NCI-H2196 (cell line): ENCODE data around the gene CCDC70.

ENCODE experiments used
- DNase-seq: peaks from one replicate; lab custom pipeline; 2025; ENCODE audit not compliant: unreplicated experiment; lab: John Stamatoyannopoulos, UW

CCDC70 gene

GRCh38 chr13:51828730-51829567, 32.8 kb upstream of the CCDC70 start:
- no peak for DNase-seq

- DNase-seq, result no peak
These were observed 32.2 kb upstream of the CCDC70 start for GRCh38 chr13:51829568-51829899.

- no peak for DNase-seq
These were observed 30.2 kb upstream of the CCDC70 start for GRCh38 chr13:51831519-51831918.

DNA sequence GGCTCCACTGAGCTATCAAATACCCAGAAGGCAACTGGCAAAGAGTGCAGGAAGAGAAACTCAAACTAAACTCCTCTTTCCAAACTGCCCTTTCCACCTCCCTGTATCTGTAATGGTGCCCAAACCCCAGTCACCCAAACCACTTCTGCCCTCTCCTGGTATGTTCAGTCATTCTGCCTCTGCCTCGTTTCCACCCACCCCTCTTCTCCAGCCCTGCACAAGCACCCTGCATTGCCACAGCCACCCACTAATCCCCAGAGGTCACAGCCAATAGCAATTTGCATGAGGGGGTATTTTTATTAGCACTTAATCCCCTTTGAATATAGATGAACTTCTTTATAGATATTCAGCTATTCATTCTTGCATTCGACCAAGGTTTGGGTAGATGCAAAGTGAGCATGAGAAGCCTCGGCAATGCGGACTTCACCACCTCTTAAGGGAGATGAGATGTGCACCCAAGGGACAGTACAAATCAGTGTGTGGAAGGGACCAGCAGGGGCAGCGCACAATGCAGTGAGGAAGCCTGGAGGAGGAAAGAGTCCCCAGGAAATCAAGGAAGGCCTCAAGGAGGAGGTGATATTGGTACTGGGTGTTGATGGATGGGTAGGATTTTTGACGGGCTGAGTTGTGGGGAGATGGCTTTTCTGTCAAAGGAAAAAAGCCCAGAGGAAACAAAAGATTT, 29.2 kb upstream of the CCDC70 start:
- DNase-seq, result no peak

GRCh38 chr13:51833980-51834379, 27.8 kb upstream of the CCDC70 start:
- DNase-seq, result no peak

- no peak for DNase-seq
These were observed 27.1 kb upstream of the CCDC70 start for GRCh38 chr13:51834581-51835171.

DNA sequence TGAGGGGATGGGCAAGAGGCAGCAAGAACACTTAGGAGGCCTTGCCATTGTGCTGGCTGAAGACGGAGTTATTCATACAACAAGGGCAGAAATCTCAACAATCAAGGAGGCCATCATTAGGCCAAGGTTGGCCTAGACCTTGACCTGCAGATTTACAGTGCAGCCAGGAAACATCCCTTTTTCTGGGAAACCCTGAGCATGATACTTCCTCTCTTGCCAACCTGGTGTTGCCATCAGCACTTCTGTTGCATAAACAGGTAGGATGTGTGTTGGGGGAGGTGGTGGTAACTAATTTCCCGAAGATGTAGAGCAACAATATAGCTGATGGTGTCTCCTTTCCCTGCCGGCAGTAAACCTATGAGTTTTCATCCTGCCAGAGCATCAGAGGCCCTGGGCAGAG, 24.8 kb upstream of the CCDC70 start:
- no peak for DNase-seq

- DNase-seq, result no peak
These were observed 23.4 kb upstream of the CCDC70 start for GRCh38 chr13:51838240-51838846.

- DNase-seq, result no peak
These were observed 21.8 kb upstream of the CCDC70 start for GRCh38 chr13:51839711-51840540.

GRCh38 chr13:51840917-51841316, 20.9 kb upstream of the CCDC70 start:
- no peak for DNase-seq

DNA sequence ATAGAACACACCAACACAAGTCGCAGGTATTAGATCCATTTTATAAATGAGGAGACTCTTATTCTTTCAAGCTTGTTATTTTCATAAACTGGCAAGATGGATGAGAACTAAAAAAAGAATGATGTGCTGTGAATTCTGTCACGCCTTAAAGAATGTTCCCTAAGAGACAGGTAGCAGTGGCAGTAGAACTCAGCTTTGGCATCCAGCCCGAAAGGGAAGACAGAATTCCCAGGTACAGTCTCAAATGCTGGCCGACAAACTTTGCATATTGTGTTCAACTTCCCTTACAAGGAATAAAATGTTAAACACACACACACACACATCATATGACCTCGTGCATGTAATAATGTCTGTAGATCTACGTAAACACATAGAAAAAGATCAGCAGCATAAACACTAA, 20.0 kb upstream of the CCDC70 start:
- no peak for DNase-seq

GRCh38 chr13:51843529-51843928, 18.2 kb upstream of the CCDC70 start:
- DNase-seq, result no peak

GRCh38 chr13:51844862-51845573, 16.8 kb upstream of the CCDC70 start, which contains the start of gene TMEM272:
TMEM272 (minus strand) TSS chr13:51845177; CDS start chr13:51838530, 6,647 bp downstream.
- no peak for DNase-seq

GRCh38 chr13:51845574-51846318, 16.0 kb upstream of the CCDC70 start:
- no peak for DNase-seq

DNA sequence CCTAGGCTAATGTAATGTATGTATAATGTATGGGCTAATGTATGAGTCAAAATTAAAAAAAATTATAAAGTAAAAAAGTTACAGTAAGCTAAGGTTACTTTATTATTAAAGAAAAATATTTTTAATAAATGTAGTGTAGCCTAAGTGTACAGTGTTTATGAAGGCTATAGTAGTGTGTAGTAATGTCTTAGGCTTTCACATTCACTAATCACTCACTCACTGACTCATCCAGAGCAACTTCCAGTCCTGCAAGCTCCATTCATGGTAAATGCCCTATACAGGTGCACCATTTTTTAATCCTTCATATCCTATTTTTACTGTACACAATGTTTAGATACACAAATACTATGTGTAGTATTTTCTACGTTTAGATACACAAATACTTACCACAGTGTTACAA, 15.0 kb upstream of the CCDC70 start:
- no peak for DNase-seq

GRCh38 chr13:51848674-51849073, 13.1 kb upstream of the CCDC70 start:
- no peak for DNase-seq

DNA sequence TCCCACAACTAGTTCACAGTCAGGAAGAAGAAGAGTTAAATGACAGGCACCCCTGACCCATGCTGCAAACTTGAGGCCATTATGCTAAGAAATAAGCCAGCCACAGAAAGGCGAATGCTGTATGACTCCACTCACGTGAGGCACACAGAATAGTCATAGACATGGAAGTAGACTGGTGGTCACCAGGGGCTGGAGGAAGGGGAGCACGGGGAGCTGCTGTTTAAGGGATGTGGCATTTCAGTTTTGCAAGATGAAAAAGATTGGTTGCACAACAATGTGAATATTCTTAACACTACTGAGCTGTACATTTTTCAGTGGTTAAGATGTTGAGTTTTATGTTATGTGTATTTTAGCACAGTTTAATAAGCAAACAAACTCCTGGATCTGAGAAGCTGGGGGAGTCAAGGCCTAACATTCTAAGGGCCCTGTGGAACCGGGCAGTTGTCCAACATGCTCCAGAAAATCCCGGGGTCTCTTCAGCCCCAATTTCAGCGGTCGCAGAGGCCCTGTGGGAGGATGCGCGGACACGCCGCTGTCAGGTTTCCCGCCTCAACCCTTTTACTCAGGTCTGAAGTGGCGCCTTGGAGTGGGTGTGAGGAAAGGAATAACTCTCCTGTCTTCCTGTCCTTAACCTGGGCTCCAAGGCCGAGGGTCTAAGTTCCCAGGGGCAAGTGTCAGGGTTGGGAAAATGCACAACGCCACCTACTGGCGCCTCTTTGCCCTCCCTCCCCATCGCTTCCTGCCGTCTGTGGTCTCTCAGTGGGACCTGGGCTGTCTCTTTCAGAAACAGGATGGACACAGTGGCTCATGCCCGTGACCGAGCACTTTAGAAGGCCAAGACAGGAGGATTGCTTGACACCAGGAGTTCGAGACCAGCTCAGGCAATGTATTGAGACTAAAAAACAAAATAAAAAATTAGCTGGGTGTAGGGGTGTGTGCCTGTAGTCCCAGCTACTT, 12.3 kb upstream of the CCDC70 start:
- no peak for DNase-seq

DNA sequence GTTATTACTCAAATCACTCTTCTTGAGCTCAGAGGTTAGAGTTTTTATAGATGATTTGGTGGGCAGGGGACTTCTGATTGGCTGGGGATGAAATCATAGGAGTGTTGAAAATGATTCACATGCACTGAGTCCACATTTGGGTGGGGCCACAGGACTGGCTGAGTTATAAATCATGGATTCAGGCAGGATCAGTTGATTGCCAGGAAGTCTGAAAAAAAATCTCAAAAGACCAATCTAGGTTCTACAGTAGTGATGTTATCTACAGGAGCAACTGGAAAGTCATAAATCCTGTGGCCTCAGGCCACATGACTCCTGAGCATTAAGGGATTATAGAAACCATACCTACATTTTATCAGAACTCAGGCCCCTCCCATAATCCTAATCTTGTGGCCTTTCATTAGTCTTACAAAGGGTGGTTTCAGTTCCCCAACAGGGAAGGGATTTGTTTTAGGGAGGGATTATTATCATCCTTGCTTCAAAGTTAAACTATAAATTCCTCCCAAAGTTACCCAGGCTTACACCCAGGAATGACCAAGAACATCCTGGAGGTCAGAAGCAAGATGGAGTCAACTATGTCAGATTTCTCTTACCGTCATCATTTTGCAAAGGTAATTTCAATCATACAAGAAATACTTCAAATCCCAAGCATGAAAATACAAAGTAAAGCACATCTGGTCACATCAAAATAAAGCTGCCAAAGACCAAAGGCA, 5.6 kb upstream of the CCDC70 start:
- no peak for DNase-seq
